GM19238 (cell line): Measurements from ENCODE around the gene FCRL3.
"Not testable (repeated sequence)": the region's sequence is repeated elsewhere in the genome, so short reads cannot be mapped to it uniquely, and the experiment has no call there.

Experiments
- DNase-seq: peaks from one replicate; pipeline ENCODE4 v3.0.0; 2011; ENCODE audit warnings: low spot score; ENCODE audit not compliant: insufficient read length

Gene FCRL3

DNA sequence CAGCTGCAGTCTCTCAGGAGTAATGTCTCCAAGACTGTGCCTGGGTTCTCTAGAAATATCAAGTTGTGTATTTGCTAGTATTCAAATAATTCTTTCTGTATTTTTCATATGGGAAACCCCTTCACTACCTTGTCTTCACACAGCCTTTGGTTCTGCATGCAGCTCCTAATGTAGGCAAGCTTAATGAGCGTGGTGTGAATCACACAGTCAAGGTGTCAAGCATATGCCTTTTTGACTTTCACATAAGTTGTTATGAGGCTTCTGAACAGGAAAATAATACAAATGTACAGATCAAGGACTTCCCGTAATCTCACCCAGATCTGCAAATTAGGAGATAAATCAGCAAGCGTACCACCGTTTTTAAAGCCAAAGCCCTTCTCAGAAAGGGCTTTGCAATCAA lies at the start of gene FCRL3:
FCRL3 (minus strand) TSS at position 38 of the 400 bp plus-strand sequence. CDS start 280 bp downstream, outside the sequence.
- no peak for DNase-seq

GRCh38 chr1:157748262-157748817 lies 47.8 kb upstream of the FCRL3 start:
- DNase-seq, result no peak

DNA sequence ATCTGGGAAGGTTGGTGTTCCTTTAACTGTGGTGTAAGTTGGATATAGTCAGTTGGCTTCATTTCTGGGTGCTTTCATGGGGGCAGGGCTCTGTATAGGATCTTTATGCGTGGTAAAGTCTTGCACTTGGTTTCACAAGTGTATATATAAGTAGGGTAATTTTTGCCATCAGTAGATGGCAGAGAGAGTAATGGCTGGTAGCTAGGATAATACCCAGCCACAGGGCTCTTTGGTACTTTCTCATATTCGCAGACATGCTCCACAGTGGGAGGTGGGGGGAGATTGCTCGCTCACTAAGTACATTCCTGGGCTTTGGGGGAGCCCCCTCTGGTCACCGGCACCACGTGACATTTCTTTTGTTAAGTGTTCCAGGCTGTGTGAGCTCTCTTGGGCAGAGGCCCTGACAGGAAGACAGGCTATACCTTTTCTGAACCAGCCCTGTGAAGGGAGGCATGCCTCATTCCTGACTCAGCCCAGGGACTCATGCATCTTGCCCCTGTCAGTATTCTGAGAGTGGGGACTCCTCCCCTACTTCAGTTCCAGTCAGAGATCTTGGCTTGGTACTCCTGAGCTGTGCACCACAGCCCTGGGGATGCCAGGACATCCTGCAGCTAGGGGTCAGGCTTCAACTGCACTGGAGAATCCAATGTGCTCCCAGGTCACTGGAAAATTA lies 38.8 kb upstream of the FCRL3 start:
- DNase-seq, result no peak

GRCh38 chr1:157735991-157736390 lies 35.4 kb upstream of the FCRL3 start:
- not testable (repeated sequence) for DNase-seq

DNA sequence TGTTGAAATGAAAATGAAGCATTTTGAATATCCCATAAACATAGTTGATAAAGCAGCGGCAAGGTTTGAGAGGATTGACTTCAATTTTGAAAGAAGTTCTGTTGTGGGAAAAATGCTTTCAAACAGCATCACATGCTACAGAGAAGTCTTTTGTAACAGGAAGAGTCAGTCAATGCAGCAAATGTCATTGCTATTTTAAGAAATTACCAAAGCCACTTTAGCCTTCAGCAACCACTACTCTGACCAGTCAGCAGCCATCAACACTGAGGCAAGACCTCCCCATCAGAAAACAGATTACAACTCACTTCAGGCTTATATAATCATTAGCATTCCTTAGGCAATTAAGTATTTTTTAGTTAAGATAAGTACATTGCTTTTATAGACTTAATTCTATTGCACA lies 33.8 kb upstream of the FCRL3 start:
- DNase-seq, result no peak

DNA sequence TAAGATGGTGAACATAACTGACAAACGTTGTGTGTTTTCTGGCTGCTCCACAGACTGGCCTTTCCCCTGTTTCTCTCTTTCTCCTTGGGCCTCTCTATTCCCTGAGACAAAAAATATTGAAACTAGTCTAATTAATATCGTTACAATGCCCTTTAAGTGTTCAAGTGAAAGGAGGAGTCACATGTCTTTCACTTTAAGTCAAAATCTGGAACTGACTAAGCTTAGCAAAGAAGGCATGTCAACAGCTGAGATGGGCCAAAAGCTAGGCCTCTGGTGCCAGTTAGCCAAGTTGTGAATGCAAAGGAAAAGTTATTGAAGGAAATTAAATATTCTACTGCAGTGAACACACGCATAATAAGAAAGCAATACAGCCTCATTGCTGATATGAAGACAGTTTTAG lies 32.2 kb upstream of the FCRL3 start:
- no peak for DNase-seq

DNA sequence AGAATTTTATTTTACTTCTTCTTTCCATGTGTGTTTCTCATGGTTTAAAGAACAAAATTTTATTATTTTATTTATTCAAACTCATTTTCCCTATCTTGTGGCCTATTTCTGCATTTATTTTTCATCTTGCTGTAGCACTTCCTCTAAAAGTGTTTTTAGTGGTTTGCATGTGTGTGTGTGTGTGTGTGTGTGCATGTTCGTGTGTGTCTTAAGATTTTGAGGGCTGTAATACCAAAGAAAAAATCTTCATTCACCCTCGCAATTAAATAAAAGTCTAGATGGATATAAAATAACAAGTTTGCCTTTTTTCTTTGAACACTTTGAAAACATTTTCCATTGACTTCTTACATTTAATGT lies 24.6 kb upstream of the FCRL3 start:
- no peak for DNase-seq

DNA sequence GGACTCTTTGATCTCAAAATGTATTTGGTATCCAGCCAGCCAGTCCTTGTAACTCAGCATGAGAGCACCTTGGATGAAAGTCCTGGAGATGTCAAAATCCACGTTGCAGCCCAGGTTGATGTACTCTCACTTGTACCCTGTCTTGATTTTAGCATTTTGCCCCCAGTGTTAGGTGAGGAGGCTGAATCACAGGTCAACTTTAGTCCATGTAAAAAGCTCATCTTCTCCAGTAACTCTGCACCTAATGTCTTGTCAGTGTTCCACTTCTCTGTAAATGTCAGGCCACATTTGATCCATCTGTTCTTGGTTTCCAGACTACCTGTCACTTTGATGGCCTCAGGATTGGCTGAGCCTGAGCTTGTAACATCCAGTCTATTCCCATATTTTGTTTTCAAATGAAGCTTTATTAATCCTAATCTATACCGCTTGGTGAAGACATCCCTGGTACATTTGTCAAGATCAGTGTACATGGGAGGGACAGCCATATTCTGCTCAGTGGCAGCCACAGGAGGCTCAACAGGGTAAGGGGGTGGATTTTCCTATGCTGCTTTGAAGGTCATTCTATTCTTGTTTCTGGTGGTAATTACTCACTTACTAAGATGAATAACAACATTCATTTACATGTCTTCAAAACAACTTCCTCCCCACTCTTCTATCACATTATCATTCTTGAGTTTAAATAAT lies 24.1 kb upstream of the FCRL3 start:
- no peak for DNase-seq

DNA sequence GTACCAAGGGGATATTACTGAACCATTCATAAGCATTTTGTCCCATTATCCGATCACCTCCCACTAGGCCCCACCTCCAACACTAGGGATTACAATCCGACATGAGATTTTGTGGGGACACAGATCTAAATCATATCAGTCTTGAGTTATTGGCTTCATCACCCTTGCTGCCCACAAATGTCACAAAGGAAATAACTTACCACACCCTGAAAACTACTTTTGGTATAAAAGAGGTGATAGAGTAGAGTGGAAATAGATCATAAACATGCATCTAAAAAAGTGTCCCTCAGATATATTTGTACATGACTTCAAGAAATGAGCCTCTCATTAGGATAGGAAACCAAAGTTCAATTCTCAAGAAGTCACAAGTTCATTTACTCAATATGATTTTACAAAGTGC lies 22.6 kb upstream of the FCRL3 start:
- no peak for DNase-seq

DNA sequence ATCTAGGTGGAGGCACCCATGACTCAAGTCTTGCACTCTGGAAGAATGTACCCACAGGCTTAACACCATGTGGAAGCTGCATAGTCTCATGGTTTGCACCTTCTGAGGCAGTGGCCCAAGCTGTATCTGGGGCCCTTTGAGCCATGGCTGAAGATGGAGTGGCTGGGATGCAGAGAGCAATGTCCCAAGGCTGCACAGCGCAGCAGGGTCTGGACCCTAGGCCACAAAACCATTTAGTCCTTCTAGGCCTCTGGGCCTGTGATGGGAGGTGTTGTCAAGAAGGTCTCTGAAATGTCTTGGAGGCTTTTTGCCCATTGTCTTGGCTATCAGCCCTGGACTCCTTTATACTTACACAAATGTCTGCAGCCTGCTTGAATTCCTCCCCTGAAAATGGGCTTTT lies 21.4 kb upstream of the FCRL3 start:
- no peak for DNase-seq

DNA sequence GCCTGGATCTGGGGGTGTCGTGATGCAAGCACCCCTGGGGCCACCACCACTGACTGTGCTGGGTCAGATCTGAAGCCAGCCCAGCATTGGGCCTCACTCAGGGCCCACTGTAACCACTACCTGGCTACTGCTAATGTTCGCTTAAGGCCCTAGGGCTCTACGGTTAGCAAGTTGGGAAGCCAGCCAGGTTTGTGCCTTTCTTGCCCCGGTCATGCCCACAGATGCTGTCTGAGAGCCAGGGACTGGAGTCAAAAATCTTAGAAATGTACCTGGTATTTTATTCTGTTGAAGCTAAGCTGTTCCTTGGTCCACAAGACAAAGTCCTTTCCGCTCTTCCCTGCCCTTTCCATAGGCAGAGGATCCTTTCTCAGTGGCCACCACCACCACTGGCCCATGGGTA lies 15.2 kb upstream of the FCRL3 start:
- DNase-seq, result no peak

DNA sequence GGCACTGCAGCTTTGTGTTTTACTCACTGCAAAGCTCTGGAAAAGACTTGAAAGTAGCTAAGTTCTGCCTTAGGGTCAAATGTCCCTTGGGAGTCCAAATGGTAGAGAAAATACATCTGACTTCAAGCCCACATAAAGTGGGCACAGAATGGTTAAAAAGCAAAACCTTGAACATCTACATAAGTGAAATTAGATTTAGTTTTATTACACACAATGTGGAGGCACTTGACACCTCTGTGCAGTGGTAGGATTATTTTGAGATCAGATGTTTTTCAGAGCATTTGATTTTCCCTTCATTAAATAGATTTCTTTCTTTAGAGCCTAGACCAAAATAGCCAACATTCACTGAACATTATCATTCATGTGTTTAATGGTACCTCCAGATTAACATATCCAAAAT lies 11.2 kb upstream of the FCRL3 start:
- DNase-seq, result no peak

DNA sequence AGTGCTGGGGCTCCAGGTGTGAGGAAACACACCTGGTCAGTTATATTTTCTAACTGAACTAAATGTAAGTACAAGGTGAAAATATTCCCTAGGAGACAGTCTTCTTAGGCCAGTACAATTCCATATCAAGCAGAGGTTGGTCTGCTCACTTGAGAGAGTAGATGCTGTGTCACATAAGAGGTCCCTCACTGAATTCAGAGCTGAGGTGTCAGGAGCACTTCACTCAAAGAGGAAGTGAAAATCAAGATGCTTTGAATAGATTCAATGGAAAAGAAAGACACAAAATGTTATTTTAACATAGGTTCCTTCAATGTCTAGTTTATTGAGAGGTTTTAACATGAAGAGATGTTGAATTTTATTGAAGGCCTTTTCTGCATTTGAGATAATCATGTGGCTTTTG lies 4.3 kb upstream of the FCRL3 start:
- DNase-seq, result no peak

- DNase-seq, result no peak
Observed at GRCh38 chr1:157703981-157704380, 3.4 kb upstream of the FCRL3 start.

- DNase-seq, result no peak
Observed at GRCh38 chr1:157702308-157702825, 1.8 kb upstream of the FCRL3 start.

- DNase-seq, result no peak
Observed at GRCh38 chr1:157700305-157700704, 264 bp downstream of the FCRL3 start.

DNA sequence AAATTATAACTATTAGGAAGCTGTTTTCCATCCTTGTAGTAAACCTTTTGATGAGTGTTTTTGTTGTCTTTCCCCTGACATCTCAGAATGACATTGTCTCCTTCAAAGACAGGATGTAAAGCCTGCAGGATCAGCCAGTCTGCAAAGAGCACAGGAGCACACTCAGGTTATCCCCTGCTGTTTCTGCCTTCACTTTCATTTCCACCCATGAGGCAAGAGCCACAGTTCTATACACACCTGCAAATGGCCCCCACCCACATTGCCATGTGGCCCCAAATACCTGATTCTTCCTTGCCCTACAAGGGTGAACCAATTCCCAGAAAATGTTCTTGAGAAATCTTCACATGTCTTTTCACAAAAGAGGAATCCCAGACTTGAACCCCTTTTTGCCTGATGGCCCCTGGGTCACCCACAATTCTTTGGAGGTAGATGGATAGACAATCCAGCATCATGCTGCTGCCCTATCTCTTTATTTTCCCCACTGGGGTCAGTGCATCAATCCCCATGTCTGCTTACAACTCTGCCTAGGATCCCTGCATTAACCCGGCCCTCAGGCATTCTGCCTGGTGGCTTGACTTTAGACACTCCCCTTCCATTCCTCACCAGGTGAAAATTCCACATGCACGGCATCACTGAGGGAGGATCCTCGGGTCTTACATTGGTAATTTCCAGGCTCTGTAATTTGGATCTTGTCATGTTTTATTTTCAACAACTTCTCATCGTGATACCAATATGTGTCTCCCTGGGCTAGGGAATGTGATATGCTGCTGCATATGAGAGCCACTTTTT lies 2.6 kb downstream of the FCRL3 start:
- DNase-seq, result no peak

- DNase-seq, result no peak
Observed at GRCh38 chr1:157696966-157697628, 3.5 kb downstream of the FCRL3 start.

DNA sequence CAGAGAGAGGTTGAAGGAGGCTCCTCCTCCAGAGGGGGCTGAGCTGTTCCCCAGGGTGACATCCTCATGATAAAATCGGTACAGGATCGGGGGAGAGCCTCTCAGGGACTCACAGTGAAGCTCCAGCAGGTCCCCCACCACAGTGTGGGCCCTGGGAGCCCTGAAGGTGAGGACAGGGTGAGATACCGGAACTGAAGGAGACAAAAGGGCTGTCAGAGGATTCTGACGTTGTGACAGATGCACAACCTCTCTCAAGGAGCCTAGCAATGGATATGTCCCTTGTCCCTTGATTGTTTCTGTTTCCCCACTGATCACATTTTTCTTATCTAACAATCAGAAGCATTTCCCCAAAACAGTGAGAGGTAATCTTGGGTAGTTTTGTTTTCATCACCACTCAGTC lies 5.2 kb downstream of the FCRL3 start:
- no peak for DNase-seq

DNA sequence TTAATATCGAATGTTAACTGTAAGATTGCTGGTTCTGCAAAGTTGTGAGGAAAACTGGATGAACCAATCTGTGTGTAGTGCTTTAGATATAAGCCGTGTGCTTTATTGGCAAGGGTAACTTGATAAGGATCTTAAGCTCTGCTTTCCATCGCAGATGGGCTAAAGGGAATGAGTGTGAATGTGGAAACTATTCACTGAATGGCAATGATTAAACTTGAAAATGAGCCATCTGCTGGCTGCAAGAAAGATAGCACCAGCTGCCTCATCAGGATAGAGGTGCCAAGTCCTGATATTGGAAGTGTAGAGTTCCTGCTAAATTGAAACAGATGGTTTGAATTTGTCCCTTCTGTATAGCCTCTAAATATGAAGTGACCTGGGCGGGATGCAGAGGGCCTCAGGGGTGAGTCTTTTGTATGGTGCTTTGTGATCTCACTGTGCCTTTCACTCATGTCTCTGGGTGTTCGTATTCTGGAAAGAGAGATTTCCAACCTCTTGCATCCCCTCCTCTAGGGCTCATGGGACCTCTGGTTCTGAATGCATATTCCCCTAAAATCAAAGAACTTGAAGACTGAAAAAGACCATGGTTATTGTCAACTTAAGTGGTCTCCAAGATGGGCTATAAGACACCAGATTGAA lies 9.2 kb downstream of the FCRL3 start:
- DNase-seq, result peak; percentile 12
